ENCODE data around the gene PAK5.

PAK5 gene

DNA sequence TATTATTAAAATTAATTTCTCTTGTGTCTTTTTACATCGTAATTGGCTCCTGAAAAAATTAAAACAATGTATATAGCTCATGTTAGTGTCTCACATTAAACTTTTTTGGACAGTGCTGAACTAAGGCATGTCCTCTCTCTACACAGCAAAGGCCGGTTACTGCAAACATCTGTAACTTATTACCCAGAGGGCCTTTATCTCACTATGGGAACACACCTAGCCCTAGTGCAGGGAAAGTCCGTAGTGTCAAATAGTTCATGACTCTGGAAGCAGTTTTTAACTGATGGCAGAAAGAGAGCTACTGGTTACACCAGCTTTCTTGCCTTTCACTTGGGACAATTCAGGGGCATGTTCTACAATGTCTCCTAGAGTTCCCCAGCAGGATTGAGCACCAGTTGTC lies 82.2 kb downstream of the PAK5 start:
- intact Hi-C loops (cut with micrococcal nuclease), result no loop called here
- peaks cover 2% of the 10 kb centered on the region for H3K27me3 Mint-ChIP-seq
- no peak overlapping the region for H3K27ac Mint-ChIP-seq
- no peaks in the 10 kb centered on the region for H3K9me3 Mint-ChIP-seq
- H3K4me3 Mint-ChIP-seq, result no peak overlapping the region
- H3K36me3 Mint-ChIP-seq (ENCODE audit: low read depth), result no peaks in the 10 kb centered on the region
- H3K4me1 Mint-ChIP-seq (ENCODE audit: low read depth), result no peaks in the 10 kb centered on the region

DNA sequence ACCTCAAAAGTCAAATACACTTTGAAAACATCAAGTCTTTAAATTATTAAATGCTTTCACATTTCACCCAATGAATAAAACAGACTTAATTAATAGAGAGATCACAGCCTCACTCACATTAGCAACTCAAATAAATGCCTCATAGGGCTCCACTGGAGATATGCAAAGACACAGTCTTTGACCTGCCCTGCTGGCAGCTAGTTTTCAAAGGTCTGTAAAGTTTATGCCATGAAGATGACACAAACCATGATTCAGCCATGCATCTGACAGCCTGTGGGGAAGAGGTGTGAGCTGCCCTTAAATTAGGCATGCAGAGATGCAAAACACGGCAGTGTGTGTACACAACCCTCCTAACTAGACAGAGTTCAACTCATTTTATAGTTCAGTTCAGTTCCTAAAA lies 83.6 kb downstream of the PAK5 start:
- H3K27ac Mint-ChIP-seq, result no peak overlapping the region
- H3K9me3 Mint-ChIP-seq, result no peaks in the 10 kb centered on the region
- peaks cover 2% of the 10 kb centered on the region for H3K27me3 Mint-ChIP-seq
- no peak overlapping the region for H3K4me3 Mint-ChIP-seq
- intact Hi-C loops (cut with micrococcal nuclease), result no loop called here
- no peaks in the 10 kb centered on the region for H3K4me1 Mint-ChIP-seq (ENCODE audit: low read depth)
- no peaks in the 10 kb centered on the region for H3K36me3 Mint-ChIP-seq (ENCODE audit: low read depth)

DNA sequence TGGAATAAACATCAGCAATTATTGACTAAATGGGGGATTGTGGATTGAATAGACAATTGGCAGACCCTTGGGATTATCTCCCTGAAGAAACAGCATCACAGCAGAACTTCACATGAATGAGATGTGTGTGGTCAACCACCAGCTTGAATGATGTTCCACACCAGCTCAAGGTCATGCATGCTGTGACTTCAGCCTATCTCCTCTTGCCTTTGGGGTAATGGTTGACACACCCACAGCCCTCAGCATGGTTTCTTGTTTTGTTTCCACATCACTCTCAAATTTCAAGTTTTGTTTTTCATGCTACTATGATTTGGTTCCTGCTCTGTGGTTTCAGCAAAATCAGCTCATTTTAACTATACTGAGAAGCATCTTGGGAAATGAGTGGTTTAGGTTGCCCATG lies 94.3 kb downstream of the PAK5 start:
- intact Hi-C loops (cut with micrococcal nuclease), result no loop called here
- Mint-ChIP-seq H3K27me3 (no peaks in the 10 kb centered on the region), H3K4me3 (no peak overlapping the region)

DNA sequence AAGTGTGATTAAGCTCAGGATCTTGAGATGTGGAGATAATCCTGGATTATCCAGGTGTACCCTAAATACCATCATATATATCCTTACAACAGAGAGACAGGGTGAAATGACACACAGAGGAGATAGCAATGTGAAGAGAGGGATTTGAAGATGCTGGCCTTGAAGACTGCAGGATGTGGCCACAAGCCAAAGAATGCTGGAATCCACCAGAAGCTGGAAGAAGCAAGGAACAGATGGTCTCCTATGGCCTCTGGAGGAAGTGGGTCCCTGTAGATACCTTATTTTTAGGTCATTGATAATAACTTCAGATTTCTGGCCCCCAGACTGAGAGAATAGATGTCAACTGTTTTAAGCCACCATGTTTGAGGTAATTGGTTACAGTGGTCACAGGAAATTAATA lies 95.0 kb downstream of the PAK5 start:
- Mint-ChIP-seq H3K9me3 (peaks cover 6% of the 10 kb centered on the region), H3K4me3 (no peak overlapping the region), H3K27ac (no peak overlapping the region), H3K4me1 (ENCODE audit: low read depth) (no peaks in the 10 kb centered on the region), H3K27me3 (no peaks in the 10 kb centered on the region), H3K36me3 (ENCODE audit: low read depth) (no peaks in the 10 kb centered on the region)
- intact Hi-C loops (cut with micrococcal nuclease), result no loop called here

More for the DNA sequence above, 94.3 kb downstream of the PAK5 start:
- no peaks in the 10 kb centered on the region for H3K36me3 Mint-ChIP-seq (ENCODE audit: low read depth)
- no peak overlapping the region for H3K27ac Mint-ChIP-seq
- H3K4me1 Mint-ChIP-seq (ENCODE audit: low read depth), result no peaks in the 10 kb centered on the region
- H3K9me3 Mint-ChIP-seq, result peaks cover 6% of the 10 kb centered on the region

DNA sequence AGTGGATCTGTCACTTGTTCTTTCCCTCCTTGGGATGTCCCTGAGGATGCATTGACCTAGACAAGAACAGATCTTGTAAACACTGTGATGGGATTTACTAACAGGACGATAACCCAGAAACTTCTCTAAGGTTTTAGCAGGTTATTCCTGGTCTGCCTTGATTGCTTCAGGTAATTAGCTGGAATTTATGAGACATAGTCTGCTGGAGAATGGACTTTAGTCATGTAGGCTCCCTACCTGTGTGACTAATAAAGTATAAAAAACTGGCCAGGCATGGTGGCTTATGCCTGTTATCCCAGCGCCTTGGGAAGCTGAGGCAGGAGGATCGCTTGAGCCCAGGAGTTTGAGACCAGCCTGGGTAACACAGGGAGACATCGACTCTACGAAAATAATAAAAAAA lies 96.1 kb downstream of the PAK5 start:
- Mint-ChIP-seq H3K9me3 (peaks cover 6% of the 10 kb centered on the region), H3K27me3 (no peaks in the 10 kb centered on the region), H3K36me3 (ENCODE audit: low read depth) (no peaks in the 10 kb centered on the region), H3K4me3 (no peak overlapping the region), H3K4me1 (ENCODE audit: low read depth) (no peaks in the 10 kb centered on the region), H3K27ac (no peak overlapping the region)
- intact Hi-C loops (cut with micrococcal nuclease), result no loop called here

DNA sequence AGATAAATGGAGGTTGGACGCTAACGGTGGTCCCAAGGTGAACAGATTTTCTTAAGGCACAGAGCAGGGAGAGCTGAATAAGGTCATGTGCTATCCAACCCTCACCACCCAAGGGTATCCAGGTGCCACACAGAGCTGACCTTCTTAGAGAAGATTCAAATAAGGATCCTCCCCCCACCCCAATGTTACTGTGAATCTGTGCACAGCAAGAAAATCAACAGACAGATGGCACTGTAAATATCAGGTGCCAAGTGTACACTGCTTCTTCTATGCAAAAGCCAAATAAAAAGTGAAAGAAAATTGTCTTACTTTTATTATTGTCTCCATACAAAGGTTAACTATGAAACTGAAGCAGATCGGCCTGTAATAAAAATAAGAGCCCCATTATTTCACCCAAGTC lies 96.9 kb downstream of the PAK5 start:
- no peak overlapping the region for H3K4me3 Mint-ChIP-seq
- no peaks in the 10 kb centered on the region for H3K36me3 Mint-ChIP-seq (ENCODE audit: low read depth)
- no peaks in the 10 kb centered on the region for H3K27me3 Mint-ChIP-seq
- intact Hi-C loops (cut with micrococcal nuclease), result no loop called here
- H3K4me1 Mint-ChIP-seq (ENCODE audit: low read depth), result no peaks in the 10 kb centered on the region
- H3K27ac Mint-ChIP-seq, result no peak overlapping the region
- H3K9me3 Mint-ChIP-seq, result peaks cover 7% of the 10 kb centered on the region

DNA sequence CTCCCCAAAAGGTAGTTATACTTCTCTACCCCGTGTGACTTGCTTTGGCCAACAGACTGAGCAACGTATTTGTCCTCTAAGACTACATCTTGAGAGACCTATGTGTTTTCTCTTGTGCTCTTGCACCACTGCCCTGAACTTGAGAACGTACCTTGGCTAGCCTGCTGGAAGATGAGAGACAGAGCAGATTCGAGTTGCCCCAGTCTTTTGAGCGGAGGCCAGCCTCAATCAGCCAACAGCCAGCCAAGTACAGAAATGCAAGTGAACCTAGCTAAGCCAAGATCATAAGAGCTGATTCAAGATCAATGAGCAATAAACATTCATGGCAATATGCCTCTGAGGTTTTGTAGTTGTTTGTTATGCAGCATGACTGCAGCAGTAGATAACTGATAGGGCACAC lies 98.4 kb downstream of the PAK5 start:
- no peaks in the 10 kb centered on the region for H3K36me3 Mint-ChIP-seq (ENCODE audit: low read depth)
- no peak overlapping the region for H3K4me3 Mint-ChIP-seq
- no peaks in the 10 kb centered on the region for H3K4me1 Mint-ChIP-seq (ENCODE audit: low read depth)
- H3K9me3 Mint-ChIP-seq, result peaks cover 14% of the 10 kb centered on the region
- H3K27me3 Mint-ChIP-seq, result no peaks in the 10 kb centered on the region
- no peak overlapping the region for H3K27ac Mint-ChIP-seq
- intact Hi-C loops (cut with micrococcal nuclease), result no loop called here

DNA sequence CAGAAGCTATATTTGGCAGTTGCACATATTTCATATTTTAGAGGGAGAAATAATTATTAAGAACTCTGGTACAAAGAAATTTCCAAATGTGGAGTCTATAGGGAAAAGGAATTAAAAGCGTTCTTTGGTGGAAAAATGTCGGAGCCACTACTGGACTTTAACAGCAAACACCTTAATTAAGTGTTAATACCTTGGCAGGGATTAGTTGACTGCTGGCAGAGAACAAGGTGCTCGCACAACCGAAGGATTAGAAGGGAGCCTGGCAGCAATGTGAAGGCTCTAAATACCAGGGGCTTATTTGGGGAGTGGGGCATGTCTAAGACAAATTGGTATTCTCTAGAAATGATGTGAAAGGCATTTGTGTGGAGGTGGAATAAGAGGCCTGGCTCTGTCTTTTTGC lies 98.9 kb downstream of the PAK5 start:
- no peaks in the 10 kb centered on the region for H3K36me3 Mint-ChIP-seq (ENCODE audit: low read depth)
- intact Hi-C loops (cut with micrococcal nuclease), result no loop called here
- H3K4me1 Mint-ChIP-seq (ENCODE audit: low read depth), result no peaks in the 10 kb centered on the region
- H3K4me3 Mint-ChIP-seq, result no peak overlapping the region
- peaks cover 18% of the 10 kb centered on the region for H3K9me3 Mint-ChIP-seq
- H3K27me3 Mint-ChIP-seq, result peaks cover 1% of the 10 kb centered on the region
- H3K27ac Mint-ChIP-seq, result no peak overlapping the region

DNA sequence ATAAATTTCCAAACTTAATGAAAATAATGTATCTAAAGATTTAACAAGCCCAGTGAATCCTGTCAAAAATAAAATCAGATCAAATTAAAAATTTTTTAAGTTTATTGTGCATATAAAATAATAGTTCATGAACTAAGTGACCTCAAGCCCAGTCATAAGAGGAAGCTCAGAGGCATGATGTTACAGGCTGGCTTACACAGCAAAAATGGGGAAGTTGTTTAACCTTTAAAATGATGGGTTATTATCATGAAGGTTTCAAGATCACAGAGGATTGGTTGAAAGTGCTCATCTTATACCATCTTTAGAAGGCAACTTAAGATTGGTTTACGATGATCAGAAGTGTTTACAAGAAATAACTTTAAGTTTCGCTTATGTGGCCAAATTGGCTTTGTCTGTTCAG lies 102.5 kb downstream of the PAK5 start:
- no peak overlapping the region for H3K27ac Mint-ChIP-seq
- H3K4me1 Mint-ChIP-seq (ENCODE audit: low read depth), result no peaks in the 10 kb centered on the region
- H3K9me3 Mint-ChIP-seq, result peaks cover 18% of the 10 kb centered on the region
- peaks cover 2% of the 10 kb centered on the region for H3K27me3 Mint-ChIP-seq
- intact Hi-C loops (cut with micrococcal nuclease), result no loop called here
- no peak overlapping the region for H3K4me3 Mint-ChIP-seq
- H3K36me3 Mint-ChIP-seq (ENCODE audit: low read depth), result no peaks in the 10 kb centered on the region

DNA sequence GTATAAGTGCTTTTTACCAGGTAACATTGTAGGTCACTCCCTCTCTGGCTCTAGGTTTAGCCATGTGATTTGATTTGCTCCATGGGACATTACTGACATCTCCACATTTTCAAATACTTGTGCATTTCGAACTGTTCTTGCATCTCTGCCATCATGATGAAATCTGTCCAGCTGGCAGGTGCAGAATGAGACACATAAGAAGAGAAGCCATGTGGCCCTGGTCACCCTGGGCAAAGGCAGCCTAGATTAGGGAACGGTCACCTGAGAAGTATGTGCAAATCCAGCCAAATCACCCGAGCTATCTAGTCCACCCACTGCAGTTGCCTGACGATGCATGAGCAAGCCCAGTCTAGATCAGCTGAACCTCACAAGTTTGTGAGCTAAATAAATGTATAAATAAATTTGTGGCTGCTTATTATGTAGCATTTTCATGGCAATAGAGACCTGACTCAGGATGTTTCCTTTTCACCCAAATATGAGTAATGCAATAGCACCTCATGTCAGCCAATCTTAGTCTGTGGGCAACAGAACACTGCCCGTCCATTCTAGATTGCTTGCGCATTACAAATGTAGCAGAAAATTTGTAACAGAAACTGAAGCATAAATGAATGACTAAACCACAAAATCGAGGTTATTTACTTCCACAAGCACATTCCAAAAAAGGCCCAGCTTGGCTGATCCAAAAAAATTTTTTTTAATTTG lies 115.2 kb downstream of the PAK5 start:
- Mint-ChIP-seq H3K4me3 (no peak overlapping the region), H3K27ac (no peak overlapping the region), H3K4me1 (ENCODE audit: low read depth) (no peaks in the 10 kb centered on the region), H3K9me3 (peaks cover 9% of the 10 kb centered on the region), H3K36me3 (ENCODE audit: low read depth) (no peaks in the 10 kb centered on the region), H3K27me3 (no peaks in the 10 kb centered on the region)
- intact Hi-C loops (cut with micrococcal nuclease), result no loop called here

DNA sequence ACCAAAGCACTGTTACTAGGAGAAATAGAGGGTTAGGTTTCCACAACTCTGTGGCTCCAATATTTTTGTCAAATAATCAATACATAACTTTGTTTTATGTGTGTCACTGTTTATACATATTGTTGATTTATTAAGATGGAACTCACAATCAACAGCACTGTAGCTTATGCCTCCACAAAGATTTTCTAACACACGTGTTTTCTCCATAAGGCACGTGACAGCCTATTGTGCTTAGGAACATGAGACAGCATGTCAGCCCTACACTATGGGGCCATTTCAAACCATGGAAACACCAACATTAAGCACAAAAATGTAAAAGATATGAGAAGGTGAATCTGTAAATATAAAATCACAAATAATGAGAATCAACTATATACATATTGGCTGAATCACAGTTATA lies 127.0 kb downstream of the PAK5 start:
- no peaks in the 10 kb centered on the region for H3K36me3 Mint-ChIP-seq (ENCODE audit: low read depth)
- no peaks in the 10 kb centered on the region for H3K9me3 Mint-ChIP-seq
- H3K27me3 Mint-ChIP-seq, result no peaks in the 10 kb centered on the region
- H3K4me3 Mint-ChIP-seq, result no peak overlapping the region
- intact Hi-C loops (cut with micrococcal nuclease), result no loop called here
- H3K4me1 Mint-ChIP-seq (ENCODE audit: low read depth), result no peaks in the 10 kb centered on the region
- H3K27ac Mint-ChIP-seq, result no peak overlapping the region

DNA sequence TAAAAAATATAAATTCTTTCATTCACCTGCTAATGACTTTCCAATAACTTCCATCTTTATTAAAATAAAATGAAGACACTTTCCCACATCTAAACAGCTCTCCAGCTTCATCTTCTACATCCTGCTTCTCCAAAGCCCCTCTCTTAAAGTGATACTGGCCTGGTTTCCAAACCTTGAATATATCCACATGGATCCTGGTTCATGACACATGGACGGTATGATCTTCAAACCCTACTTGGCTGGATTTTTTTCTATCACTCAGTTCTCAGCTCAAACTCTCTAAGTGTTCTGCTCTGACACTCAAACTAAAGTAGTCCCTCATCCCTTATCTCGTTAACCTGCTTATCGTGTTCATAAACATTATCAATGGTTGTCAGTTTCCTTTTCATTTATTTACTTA lies 128.2 kb downstream of the PAK5 start:
- Mint-ChIP-seq H3K9me3 (no peaks in the 10 kb centered on the region), H3K27ac (no peak overlapping the region), H3K27me3 (no peaks in the 10 kb centered on the region)

DNA sequence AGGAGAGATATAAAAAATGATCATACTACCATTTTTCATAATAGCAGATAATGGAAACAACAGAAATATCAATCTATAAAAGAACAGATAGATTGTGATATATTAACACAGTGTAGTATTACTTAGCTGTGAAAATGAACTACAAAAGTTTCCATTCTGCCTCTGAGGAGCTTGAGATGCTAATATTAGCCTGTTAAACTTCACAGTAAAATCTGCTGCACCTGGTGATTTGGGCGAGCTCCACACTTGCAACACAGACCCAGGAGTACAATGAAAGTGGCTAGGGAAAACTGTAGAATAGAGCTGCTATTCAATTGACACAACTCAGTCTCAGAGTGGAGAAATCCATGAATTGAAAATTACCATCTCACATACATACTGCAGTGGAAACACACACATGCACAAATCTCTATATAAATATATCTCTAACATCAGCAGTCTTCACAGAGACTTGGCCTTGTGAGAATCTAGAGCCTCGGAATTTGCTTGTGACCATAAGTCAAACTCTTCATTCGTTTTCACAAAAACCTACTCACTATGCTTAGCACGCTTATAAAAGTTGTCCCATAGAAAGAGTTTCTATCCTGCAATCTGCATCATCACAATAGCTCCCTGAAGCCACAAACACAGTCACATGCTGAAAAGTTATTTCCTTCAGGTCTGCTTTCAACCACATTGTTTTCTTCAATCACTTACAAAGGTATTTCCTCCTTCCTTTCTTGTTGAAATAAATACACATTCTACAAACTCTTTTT lies 133.0 kb downstream of the PAK5 start:
- intact Hi-C loops (cut with micrococcal nuclease), result no loop called here
- no peak overlapping the region for H3K4me3 Mint-ChIP-seq
- no peaks in the 10 kb centered on the region for H3K4me1 Mint-ChIP-seq (ENCODE audit: low read depth)
- H3K36me3 Mint-ChIP-seq (ENCODE audit: low read depth), result no peaks in the 10 kb centered on the region
- no peaks in the 10 kb centered on the region for H3K27me3 Mint-ChIP-seq
- no peaks in the 10 kb centered on the region for H3K9me3 Mint-ChIP-seq
- H3K27ac Mint-ChIP-seq, result no peak overlapping the region

More for the DNA sequence above, 128.2 kb downstream of the PAK5 start:
- intact Hi-C loops (cut with micrococcal nuclease), result no loop called here
- no peak overlapping the region for H3K4me3 Mint-ChIP-seq
- no peaks in the 10 kb centered on the region for H3K4me1 Mint-ChIP-seq (ENCODE audit: low read depth)
- no peaks in the 10 kb centered on the region for H3K36me3 Mint-ChIP-seq (ENCODE audit: low read depth)

DNA sequence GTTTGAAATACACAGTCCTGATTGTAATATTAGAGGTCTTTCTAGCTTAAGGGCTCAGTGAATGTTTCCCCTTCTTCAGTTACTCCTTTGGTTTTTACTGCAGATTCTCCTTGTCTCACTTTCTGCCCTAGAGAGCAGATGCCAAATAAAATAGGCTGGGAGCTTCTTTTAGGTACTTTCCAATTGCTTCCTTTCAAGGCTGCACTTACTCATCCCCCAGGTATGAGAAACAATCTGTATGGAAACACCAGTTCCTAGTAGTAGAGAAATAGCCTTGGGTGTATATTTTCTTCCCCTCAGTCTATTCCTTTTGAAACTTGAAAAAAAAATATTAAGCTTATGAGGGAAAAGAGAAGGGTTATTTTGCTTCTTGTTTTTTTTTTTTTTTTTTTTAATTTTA lies 139.7 kb downstream of the PAK5 start:
- no peaks in the 10 kb centered on the region for H3K27me3 Mint-ChIP-seq

DNA sequence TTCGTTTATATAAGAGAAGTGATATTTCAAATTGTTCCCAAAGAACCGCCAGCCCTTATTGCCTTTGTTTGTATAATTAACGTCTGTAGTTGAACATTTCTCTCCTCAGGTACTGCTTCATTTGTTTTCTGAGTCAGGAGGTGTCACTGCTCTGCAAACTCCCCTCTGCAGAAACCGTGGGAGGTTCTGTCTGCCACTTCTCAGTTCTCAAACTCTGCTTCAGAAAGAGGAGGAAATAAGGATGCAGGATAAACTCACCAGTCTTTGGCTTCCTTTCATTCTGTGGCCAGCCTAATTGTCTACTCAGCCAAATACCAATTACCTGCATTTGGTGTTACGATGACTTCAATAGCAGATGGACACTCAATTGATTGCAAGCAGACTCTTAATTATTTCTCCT lies 149.8 kb downstream of the PAK5 start:
- H3K36me3 Mint-ChIP-seq (ENCODE audit: low read depth), result no peaks in the 10 kb centered on the region

More for the DNA sequence above, 139.7 kb downstream of the PAK5 start:
- H3K4me1 Mint-ChIP-seq (ENCODE audit: low read depth), result peaks cover 6% of the 10 kb centered on the region
- H3K9me3 Mint-ChIP-seq, result no peaks in the 10 kb centered on the region
- intact Hi-C loops (cut with micrococcal nuclease), result no loop called here
- H3K4me3 Mint-ChIP-seq, result no peak overlapping the region
- no peaks in the 10 kb centered on the region for H3K36me3 Mint-ChIP-seq (ENCODE audit: low read depth)
- no peak overlapping the region for H3K27ac Mint-ChIP-seq

More for the DNA sequence above, 149.8 kb downstream of the PAK5 start:
- H3K4me3 Mint-ChIP-seq, result no peak overlapping the region
- H3K27me3 Mint-ChIP-seq, result peaks cover 11% of the 10 kb centered on the region
- intact Hi-C loops (cut with micrococcal nuclease), result no loop called here
- peaks cover 13% of the 10 kb centered on the region for H3K4me1 Mint-ChIP-seq (ENCODE audit: low read depth)
- H3K27ac Mint-ChIP-seq, result no peak overlapping the region
- H3K9me3 Mint-ChIP-seq, result no peaks in the 10 kb centered on the region
